ENCODE measurements around the gene MPPED2.

GRCh38 chr11:30489511-30489910, 96.6 kb downstream of the MPPED2 start:
- TF ChIP-seq POLR2A (IDR thresholded peaks at IDR 0.05; ENCODE audit: low read depth, low read length) (no peak), POLR2AphosphoS5 (IDR thresholded peaks at IDR 0.05; ENCODE audit: low read depth, low read length) (no peak)

All from GM12892 (cell line).